BJ (cell line): ENCODE measurements around the gene HS3ST5. TPM values are rescaled to one million over a fixed set of nuclear protein-coding genes. Genes with fewer than 3 reads are reported as not detected.

ENCODE experiments used
- CTCF ChIA-PET: fragments of 350-600 bp; formaldehyde crosslinking; extraction: SDS; loops from one replicate; lab custom pipeline; 2021; ENCODE audit warnings: antibody characterized with exemption, inconsistent platforms; lab: Yijun Ruan, JAX
- POLR2A ChIA-PET: fragments of 300-600 bp; sonication (Branson Sonifier 250); formaldehyde crosslinking; extraction: SDS; loops from one replicate; lab custom pipeline; 2021; ENCODE audit warnings: antibody characterized with exemption; lab: Charles Lee
- DNase-seq: peaks from one replicate; pipeline ENCODE4 v3.0.0-alpha.2; 2011; ENCODE audit warnings: low read depth
- H3K27me3 ChIP-seq: 2 replicates; pipeline ENCODE4 v1.6.0; 2011; ENCODE audit warnings: low read length; ENCODE audit not compliant: control insufficient read depth, insufficient read depth
- H3K36me3 ChIP-seq: 2 replicates; pipeline ENCODE4 v1.5.1; 2011; ENCODE audit warnings: low read length; ENCODE audit not compliant: control insufficient read depth, insufficient read depth
- H3K4me3 ChIP-seq: 2 replicates; pipeline ENCODE4 v1.5.1; 2011; ENCODE audit warnings: low read depth, mild to moderate bottlenecking, control low read depth, low read length
- polyA plus RNA-seq: library from polyadenylated mRNA; depleted of rRNA; stranded (reverse); fragments of >200 nt; gene quantifications from 2 replicates; pipeline ENCODE4 v1.2.3, GENCODE V29; 2011
- TF ChIP-seq, protein P1 (sequence below): IDR thresholded peaks from 2 replicates; pipeline ENCODE4 v1.5.1; 2011; ENCODE audit warnings: low read depth, mild to moderate bottlenecking, control low read depth, inconsistent platforms, low read length, moderate library complexity; ENCODE audit not compliant: insufficient read depth

Gene HS3ST5
- polyA plus RNA-seq, 1 experiment: not detected

DNA sequence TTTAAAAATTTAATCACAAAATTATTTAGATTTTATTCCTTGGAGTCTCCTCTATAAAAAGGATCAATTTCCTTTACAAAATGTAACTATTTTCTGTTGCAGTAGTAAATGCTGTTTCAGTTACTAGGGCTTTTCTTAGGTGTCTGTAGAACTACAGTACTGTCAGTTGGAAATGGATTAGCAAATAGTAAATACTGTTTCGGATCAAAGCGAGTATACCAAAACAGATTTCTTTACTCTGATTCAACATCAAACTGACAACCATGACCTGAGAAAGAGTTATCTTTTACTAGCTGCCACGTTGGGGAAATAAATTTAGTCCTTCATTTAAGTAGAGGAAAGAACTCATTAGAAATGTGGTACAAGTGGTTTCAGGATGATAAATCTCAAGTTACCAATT is 172.5 kb downstream of the HS3ST5 start:
- DNase-seq: no peak
- Histone ChIP-seq H3K4me3 (no peak overlapping the region), H3K36me3 (no peaks in the 10 kb centered on the region), H3K27me3 (no peaks in the 10 kb centered on the region)
- CTCF ChIA-PET: interaction anchor here (0.9 kb wide), 1 partner anchor 176 kb away, joined by 3 read pairs; no protein-coding TSS in a partner anchor
- POLR2A ChIA-PET: no interaction called here
- TF ChIP-seq, protein P1, sequence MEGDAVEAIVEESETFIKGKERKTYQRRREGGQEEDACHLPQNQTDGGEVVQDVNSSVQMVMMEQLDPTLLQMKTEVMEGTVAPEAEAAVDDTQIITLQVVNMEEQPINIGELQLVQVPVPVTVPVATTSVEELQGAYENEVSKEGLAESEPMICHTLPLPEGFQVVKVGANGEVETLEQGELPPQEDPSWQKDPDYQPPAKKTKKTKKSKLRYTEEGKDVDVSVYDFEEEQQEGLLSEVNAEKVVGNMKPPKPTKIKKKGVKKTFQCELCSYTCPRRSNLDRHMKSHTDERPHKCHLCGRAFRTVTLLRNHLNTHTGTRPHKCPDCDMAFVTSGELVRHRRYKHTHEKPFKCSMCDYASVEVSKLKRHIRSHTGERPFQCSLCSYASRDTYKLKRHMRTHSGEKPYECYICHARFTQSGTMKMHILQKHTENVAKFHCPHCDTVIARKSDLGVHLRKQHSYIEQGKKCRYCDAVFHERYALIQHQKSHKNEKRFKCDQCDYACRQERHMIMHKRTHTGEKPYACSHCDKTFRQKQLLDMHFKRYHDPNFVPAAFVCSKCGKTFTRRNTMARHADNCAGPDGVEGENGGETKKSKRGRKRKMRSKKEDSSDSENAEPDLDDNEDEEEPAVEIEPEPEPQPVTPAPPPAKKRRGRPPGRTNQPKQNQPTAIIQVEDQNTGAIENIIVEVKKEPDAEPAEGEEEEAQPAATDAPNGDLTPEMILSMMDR: no peak

DNA sequence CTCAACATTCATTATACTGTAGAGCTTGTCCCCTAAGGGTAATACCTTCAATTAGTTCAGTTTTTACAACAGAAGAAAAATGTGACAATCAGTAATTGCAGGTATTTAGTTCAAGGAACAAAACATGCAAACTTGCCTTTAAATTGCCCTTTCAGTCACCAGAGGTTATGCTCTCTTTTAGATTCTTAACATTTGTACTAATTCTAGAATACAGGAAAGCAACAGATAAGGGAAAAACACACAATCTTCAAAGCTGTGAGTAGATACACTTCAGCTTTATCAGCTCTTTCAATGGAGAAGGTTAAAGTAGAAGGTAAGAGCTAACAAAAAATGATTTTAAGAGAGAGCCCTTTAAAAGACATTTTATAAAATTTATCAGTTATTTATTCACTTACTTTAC is 173.1 kb downstream of the HS3ST5 start:
- ChIA-PET CTCF (no interaction called here), POLR2A (no interaction called here)
- H3K36me3 ChIP-seq: no peaks in the 10 kb centered on the region
- H3K27me3 ChIP-seq: no peaks in the 10 kb centered on the region
- DNase-seq: no peak
- TF ChIP-seq, protein P1: no peak
- no peak overlapping the region for H3K4me3 ChIP-seq

DNA sequence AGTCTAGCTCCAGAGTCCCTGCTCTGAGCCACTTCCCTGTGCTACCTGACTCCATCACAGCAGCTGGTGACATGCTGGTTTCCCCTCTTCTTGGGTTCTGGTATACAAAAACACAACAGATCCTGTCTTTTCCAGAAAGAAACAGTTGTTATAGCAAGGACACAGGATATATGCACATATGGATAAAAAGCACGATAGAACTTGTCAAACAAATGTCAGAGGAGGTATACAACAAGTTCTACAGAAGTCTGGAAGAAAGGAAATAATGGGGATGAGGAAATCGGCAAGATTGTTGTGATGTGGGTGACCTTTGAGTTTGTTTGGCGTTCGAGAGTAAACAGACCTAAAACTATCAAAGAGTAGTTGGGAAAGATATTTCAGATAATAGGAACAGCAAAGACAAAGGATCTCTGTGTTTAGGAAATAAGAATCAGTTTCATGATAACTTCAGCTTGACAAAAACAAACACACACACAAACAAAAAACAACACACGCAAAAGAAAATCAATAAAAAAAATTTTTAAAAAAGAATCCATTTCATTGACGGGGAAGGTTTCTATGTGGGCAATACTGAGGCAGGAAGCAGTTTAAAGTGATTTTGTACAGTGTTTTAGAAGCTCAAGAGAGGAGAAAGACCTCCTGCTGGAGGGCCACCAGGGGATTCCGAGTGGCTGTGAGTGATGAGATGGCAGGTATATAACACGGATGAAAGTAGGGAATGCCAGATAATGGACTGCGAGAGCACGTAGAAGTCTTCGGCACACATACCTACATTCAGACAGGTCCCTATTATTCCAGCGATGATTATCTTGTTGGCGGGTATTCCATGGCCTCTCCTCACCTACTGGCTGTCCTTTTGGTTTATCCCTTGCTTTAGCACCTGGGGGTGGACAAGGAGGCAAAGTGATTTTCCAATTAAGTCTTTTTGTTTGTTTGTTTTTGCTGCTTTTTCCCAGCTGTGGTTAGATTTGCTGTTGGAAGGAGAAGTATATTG is 174.9 kb downstream of the HS3ST5 start:
- no peak for DNase-seq
- no peak overlapping the region for H3K4me3 ChIP-seq
- POLR2A ChIA-PET: no interaction called here
- H3K36me3 ChIP-seq: no peaks in the 10 kb centered on the region
- TF ChIP-seq, protein P1: no peak
- no peaks in the 10 kb centered on the region for H3K27me3 ChIP-seq
- CTCF ChIA-PET: no interaction called here

DNA sequence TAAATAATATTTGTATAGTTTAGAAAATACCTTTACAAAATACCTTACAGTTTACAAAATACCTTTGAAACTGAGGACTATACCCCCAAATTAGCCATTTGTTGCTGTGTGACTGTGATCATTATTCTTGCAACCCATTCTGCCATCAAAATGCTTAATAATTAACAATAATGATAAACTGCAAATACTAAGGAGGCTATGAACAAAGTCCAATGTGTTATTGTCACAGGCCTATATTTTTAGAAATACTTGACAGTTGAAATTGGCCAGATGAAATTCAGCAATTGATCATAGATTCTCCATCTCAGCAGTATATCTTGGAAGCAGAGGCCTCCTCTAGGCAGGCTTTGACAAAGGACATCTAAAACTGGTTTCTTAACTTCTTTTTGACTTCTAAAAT is 178.6 kb downstream of the HS3ST5 start:
- CTCF ChIA-PET: no interaction called here
- TF ChIP-seq, protein P1: no peak
- Histone ChIP-seq H3K4me3 (no peak overlapping the region), H3K36me3 (no peaks in the 10 kb centered on the region), H3K27me3 (no peaks in the 10 kb centered on the region)
- DNase-seq: no peak
- POLR2A ChIA-PET: no interaction called here

DNA sequence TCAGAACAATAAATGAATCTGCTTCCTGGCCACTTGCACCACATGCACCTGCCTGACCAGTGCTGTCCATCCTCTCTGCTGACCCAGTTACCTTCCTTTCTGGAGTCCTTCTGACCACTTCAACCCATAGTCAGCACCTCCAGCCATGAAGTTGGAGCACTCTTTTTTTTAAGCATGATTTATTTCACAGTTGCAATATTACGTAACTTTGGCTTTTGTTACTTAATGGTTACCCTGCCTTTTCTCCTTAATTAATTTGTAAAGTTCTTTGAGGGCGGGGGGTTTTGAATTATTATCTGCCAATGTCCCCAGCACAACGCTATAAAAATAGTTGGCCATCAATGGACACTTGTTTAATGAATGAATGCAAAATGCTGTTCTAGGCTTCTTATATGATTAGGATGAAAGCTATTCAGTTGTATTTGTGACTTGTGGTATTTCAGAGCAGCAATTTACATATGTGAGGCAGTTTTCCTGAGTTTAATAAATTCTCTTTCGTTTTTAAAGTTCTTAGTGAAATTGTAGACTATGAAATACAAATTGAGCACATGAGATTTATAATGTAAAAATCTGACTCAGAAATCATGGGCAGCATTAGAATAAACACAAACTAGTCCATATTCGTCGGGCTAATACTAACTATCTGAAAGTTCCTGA is 180.0 kb downstream of the HS3ST5 start:
- Histone ChIP-seq H3K4me3 (no peak overlapping the region), H3K36me3 (no peaks in the 10 kb centered on the region), H3K27me3 (no peaks in the 10 kb centered on the region)
- ChIA-PET CTCF (no interaction called here), POLR2A (no interaction called here)
- DNase-seq: no peak
- TF ChIP-seq, protein P1: no peak
